ENCODE measurements around the gene CPXM2.

The CPXM2 gene

GRCh38 chr10:123865880-123866279 is 25.7 kb downstream of the CPXM2 start:
- no peak overlapping the region for H3K9ac ChIP-seq
- no peak overlapping the region for H3K27ac ChIP-seq
- no peak overlapping the region for H3K4me3 ChIP-seq
- H4K20me1 ChIP-seq = no peaks in the 10 kb centered on the region; a peak in 1 of 22 replicates
- no peaks in the 10 kb centered on the region for H3K27me3 ChIP-seq
- H3K9me3 ChIP-seq (replicated peaks in 1 of 11) = no peaks in the 10 kb centered on the region
- no peaks in the 10 kb centered on the region for H3K36me3 ChIP-seq
- H3K4me2 ChIP-seq = peak overlapping the region in 3 of 11 experiments; percentile 25 to 57 (median 37); a peak in 4 of 22 replicates
- peaks cover 0 to 27% (median 16%) of the 10 kb centered on the region in 10 experiments; a peak in 13 of 20 replicates for H3K4me1 ChIP-seq
- no peak for TF ChIP-seq Cebpa-rat (IDR thresholded peaks at IDR 0.05)

- Histone ChIP-seq H3K4me2 (peak overlapping the region in 8 of 11 experiments; percentile 25 to 57 (median 41); a peak in 13 of 22 replicates), H3K27me3 (no peaks in the 10 kb centered on the region), H3K27ac (no peak overlapping the region), H3K9me3 (replicated peaks in 1 of 11) (no peaks in the 10 kb centered on the region), H3K4me3 (no peak overlapping the region), H4K20me1 (no peaks in the 10 kb centered on the region; a peak in 1 of 22 replicates), H3K9ac (no peak overlapping the region), H3K36me3 (no peaks in the 10 kb centered on the region), H3K4me1 (peaks cover 0 to 24% (median 14%) of the 10 kb centered on the region in 10 experiments; a peak in 13 of 20 replicates)
- TF ChIP-seq Cebpa-rat (IDR thresholded peaks at IDR 0.05) = no peak
These were observed 26.3 kb downstream of the CPXM2 start for GRCh38 chr10:123865350-123865749.

GRCh38 chr10:123864923-123865322 is 26.7 kb downstream of the CPXM2 start:
- Histone ChIP-seq H3K36me3 (no peaks in the 10 kb centered on the region), H3K4me1 (peaks cover 0 to 24% (median 12%) of the 10 kb centered on the region in 10 experiments; a peak in 13 of 20 replicates), H3K27ac (no peak overlapping the region), H3K9me3 (replicated peaks in 1 of 11) (no peaks in the 10 kb centered on the region), H3K4me3 (no peak overlapping the region), H4K20me1 (no peaks in the 10 kb centered on the region; a peak in 1 of 22 replicates), H3K4me2 (peak overlapping the region in 8 of 11 experiments; percentile 25 to 57 (median 41); a peak in 13 of 22 replicates), H3K9ac (no peak overlapping the region), H3K27me3 (0 out of 22 replicates have a peak, but pooled peaks cover 0 to 2% (median 0%) of the 10 kb centered on the region in 11 experiments)
- no peak for TF ChIP-seq Cebpa-rat (IDR thresholded peaks at IDR 0.05)

GRCh38 chr10:123863721-123864482 is 27.7 kb downstream of the CPXM2 start:
- Histone ChIP-seq H3K4me2 (no peak overlapping the region), H3K9ac (no peak overlapping the region), H4K20me1 (no peaks in the 10 kb centered on the region; a peak in 1 of 22 replicates), H3K36me3 (no peaks in the 10 kb centered on the region), H3K4me3 (no peak overlapping the region), H3K27ac (no peak overlapping the region), H3K9me3 (replicated peaks in 1 of 11) (no peaks in the 10 kb centered on the region), H3K27me3 (peaks cover 0 to 8% (median 0%) of the 10 kb centered on the region in 11 experiments; a peak in 1 of 22 replicates), H3K4me1 (peaks cover 1 to 33% (median 21%) of the 10 kb centered on the region in 10 experiments; a peak in 18 of 20 replicates)
- no peak for TF ChIP-seq Cebpa-rat (IDR thresholded peaks at IDR 0.05)

GRCh38 chr10:123863183-123863575 is 28.4 kb downstream of the CPXM2 start:
- Histone ChIP-seq H3K27ac (no peak overlapping the region), H3K9me3 (replicated peaks in 1 of 11) (no peaks in the 10 kb centered on the region), H4K20me1 (no peaks in the 10 kb centered on the region; a peak in 1 of 22 replicates), H3K4me1 (peaks cover 5 to 40% (median 28%) of the 10 kb centered on the region in 10 experiments; a peak in 18 of 20 replicates), H3K9ac (no peak overlapping the region), H3K36me3 (no peaks in the 10 kb centered on the region), H3K4me3 (no peak overlapping the region), H3K4me2 (no peak overlapping the region), H3K27me3 (peaks cover 0 to 11% (median 0%) of the 10 kb centered on the region in 11 experiments; a peak in 1 of 22 replicates)
- TF ChIP-seq Cebpa-rat (IDR thresholded peaks at IDR 0.05) = no peak

GRCh38 chr10:123862421-123863182 is 29.0 kb downstream of the CPXM2 start:
- H3K27ac ChIP-seq = no peak overlapping the region
- peaks cover 0 to 11% (median 0%) of the 10 kb centered on the region in 11 experiments; a peak in 1 of 22 replicates for H3K27me3 ChIP-seq
- H3K36me3 ChIP-seq = no peaks in the 10 kb centered on the region
- TF ChIP-seq Cebpa-rat (IDR thresholded peaks at IDR 0.05) = no peak
- H3K4me1 ChIP-seq = peaks cover 5 to 46% (median 34%) of the 10 kb centered on the region in 10 experiments; a peak in 18 of 20 replicates
- H3K9ac ChIP-seq = no peak overlapping the region
- H4K20me1 ChIP-seq = no peaks in the 10 kb centered on the region; a peak in 1 of 22 replicates
- no peaks in the 10 kb centered on the region for H3K9me3 ChIP-seq (replicated peaks in 1 of 11)
- H3K4me2 ChIP-seq = no peak overlapping the region
- H3K4me3 ChIP-seq = no peak overlapping the region

GRCh38 chr10:123860856-123861255 is 30.8 kb downstream of the CPXM2 start:
- Histone ChIP-seq H3K27me3 (peaks cover 0 to 11% (median 0%) of the 10 kb centered on the region in 11 experiments; a peak in 1 of 22 replicates), H3K4me2 (peak overlapping the region in 1 of 11 experiments; percentile 3; a peak in 1 of 22 replicates), H3K4me3 (no peak overlapping the region), H3K36me3 (no peaks in the 10 kb centered on the region), H3K9ac (no peak overlapping the region), H3K27ac (no peak overlapping the region), H4K20me1 (no peaks in the 10 kb centered on the region; a peak in 1 of 22 replicates), H3K9me3 (replicated peaks in 1 of 11) (no peaks in the 10 kb centered on the region), H3K4me1 (peaks cover 5 to 58% (median 39%) of the 10 kb centered on the region in 10 experiments; a peak in 18 of 20 replicates)
- no peak for TF ChIP-seq Cebpa-rat (IDR thresholded peaks at IDR 0.05)

- TF ChIP-seq Cebpa-rat (IDR thresholded peaks at IDR 0.05) = no peak
- peaks cover 5 to 59% (median 40%) of the 10 kb centered on the region in 10 experiments; a peak in 18 of 20 replicates for H3K4me1 ChIP-seq
- no peak overlapping the region for H3K4me3 ChIP-seq
- no peak overlapping the region for H3K9ac ChIP-seq
- peaks cover 0 to 11% (median 0%) of the 10 kb centered on the region in 11 experiments; a peak in 1 of 22 replicates for H3K27me3 ChIP-seq
- H3K4me2 ChIP-seq = peak overlapping the region in 6 of 11 experiments; percentile 76 to 94 (median 82); a peak in 11 of 22 replicates
- H3K27ac ChIP-seq = no peak overlapping the region
- no peaks in the 10 kb centered on the region for H3K36me3 ChIP-seq
- no peaks in the 10 kb centered on the region for H3K9me3 ChIP-seq (replicated peaks in 1 of 11)
- no peaks in the 10 kb centered on the region; a peak in 1 of 22 replicates for H4K20me1 ChIP-seq
These were observed 31.4 kb downstream of the CPXM2 start for GRCh38 chr10:123860209-123860608.
